Heart left ventricle (tissue), 16 donors: ENCODE data around the gene ERBB4. TPM values are rescaled to one million over a fixed set of nuclear protein-coding genes. Genes with fewer than 3 reads are reported as not detected.

ENCODE experiments used
- ATAC-seq, 4 donors: fragments of 200-7000 bp; cut with Tn5 transposase; one replicate each; pipeline ENCODE4 v1.9.1; 2020 to 2022; ENCODE audit warnings: moderate library complexity in 4 of 4, mild to moderate bottlenecking in 3 of 4, moderate number of reproducible peaks in 1 of 4
- DNase-seq, 5 donors: peaks; one replicate each; pipeline ENCODE4 v3.0.0-alpha.2; 2020
- H3K27ac ChIP-seq, 12 donors: fragments of 200-600 bp; sonication (generic) in 4 of 12; one replicate each; pipeline versions ENCODE4 v1.5.0 to v1.8.0; 2016 to 2022; ENCODE audit warnings: mild to moderate bottlenecking in 2 of 12
- H3K27me3 ChIP-seq, 9 donors: fragments of 200-600 bp; sonication (generic) in 2 of 9; one replicate each; pipeline versions ENCODE4 v1.5.1 to v1.8.0; 2016 to 2022; ENCODE audit warnings: mild to moderate bottlenecking in 3 of 9
- H3K36me3 ChIP-seq, 9 donors: fragments of 200-600 bp; sonication (generic) in 2 of 9; one replicate each; pipeline versions ENCODE4 v1.5.0 to v1.8.0; 2018 to 2022; ENCODE audit warnings: mild to moderate bottlenecking in 2 of 9
- H3K4me1 ChIP-seq, 12 donors: fragments of 200-600 bp; sonication (generic) in 4 of 12; one replicate each; pipeline versions ENCODE4 v1.5.0 to v1.8.0; 2016 to 2022; ENCODE audit warnings: mild to moderate bottlenecking in 3 of 12
- H3K4me3 ChIP-seq, 12 donors: fragments of 200-600 bp; sonication (generic) in 4 of 12; one replicate each; pipeline versions ENCODE4 v1.5.0 to v1.8.0; 2017 to 2022; ENCODE audit warnings: mild to moderate bottlenecking in 9 of 12, moderate library complexity in 4 of 12
- H3K9me3 ChIP-seq, 12 donors: fragments of 200-600 bp; sonication (generic) in 4 of 12; one replicate each; pipeline versions ENCODE4 v1.5.0 to v1.8.0; 2016 to 2022; ENCODE audit warnings: mild to moderate bottlenecking in 1 of 12
- CTCF ChIP-seq, 12 donors: fragments of 200-600 bp; sonication (generic) in 4 of 12; IDR thresholded peaks; one replicate each; pipeline versions ENCODE4 v1.5.0 to v1.8.0; 2018 to 2022; ENCODE audit warnings: antibody characterized with exemption in 12 of 12, mild to moderate bottlenecking in 5 of 12
- POLR2A ChIP-seq, 2 donors: fragments of 450-650 bp; IDR thresholded peaks; one replicate each; pipeline ENCODE4 v1.6.1; 2017; ENCODE audit warnings: antibody characterized with exemption in 2 of 2, mild to moderate bottlenecking in 2 of 2, moderate library complexity in 2 of 2
- WGBS, 4 donors: extraction: QIAGEN DNeasy Blood & Tissue Kit in 2 of 4; methylation state at CpG; one replicate each; pipeline versions ENCODE4 v1.1.5 to v1.1.7; 2013 to 2018; 5-methylcytosine and 5-hydroxymethylcytosine counted together
- intact Hi-C, 10 donors: fragments of 100-400 bp; cut with DNase I; formaldehyde crosslinking; loops; one replicate each; pipeline versions ENCODE4 v1.11.1 to v1.14.2; 2022
- polyA plus RNA-seq, 2 donors: library from polyadenylated mRNA; stranded (reverse); fragments of 200-250 nt; gene quantifications; one replicate each; pipeline ENCODE4 v1.2.3, GENCODE V29; 2013
- total RNA-seq, 9 donors: library from RNA; depleted of rRNA in 2 of 9; stranded (reverse); fragments of >200 nt in 2 of 9; fragmentation: NEBNext Ultra II Directional in 3 of 9; extraction: Animal tissue kit (Norgen Biotek cat#: 25700) in 3 of 9; gene quantifications; one replicate each; pipeline versions ENCODE4 v1.1.0 to v1.2.4, GENCODE V29; 2016 to 2023
- donor health status: ischemic (EF 13 %, LVEDD 7.1; RV severe dilation, severe dysfunction).
- donor health status: healthy with polysubstance abuse.
- donor health status: DM: no; HTN: yes; CAD: no.
- donor health status: DM: no; HTN: no; CAD: no.
- donor health status: ischemic (EF 25% LVEDD 6.9; RV normal size, moderate dysfunction).
- donor health status: ischemic (EF 25% LVEDD 5.7; RV mildly dilated, moderate dysfunction).
- donor health status: healthy.
- donor health status: DM: yes; HTN: yes; CAD: no.
- donor health status: ischemic (EF 35%, LVEDD 5.7; RV mildly dilated, moderate dysfunction).
- donor health status: nonischemic (EF 11% LVEDD 7.7; RV severe dilation, severe dysfunction).
- donor health status: DM: yes; HTN: yes; CAD: no.
- donor health status: PGD.
- donor health status: ischemic (EF 29% LVEDD 5.4; RV normal size, mild dysfunction).
- donor health status: nonischemic (EF 23%, LVEDD 6.1; RV moderate dilation, normal function).

The ERBB4 gene
- total and polyA plus RNA-seq, 11 donors, result 1.3 to 29.5 (median 11.7) TPM

GRCh38 chr2:211802666-211803065 lies 735.9 kb downstream of the ERBB4 start:
- Histone ChIP-seq H3K36me3 (no peaks in the 10 kb centered on the region), H3K4me1 (no peaks in the 10 kb centered on the region), H3K4me3 (no peak overlapping the region), H3K27me3 (no peaks in the 10 kb centered on the region), H3K9me3 (no peaks in the 10 kb centered on the region), H3K27ac (no peak overlapping the region)
- WGBS, 4 donors, result 75 to 84% (median 81%) methylated on average over 4 of the region's 4 CpGs
- intact Hi-C loops, result no loop called here
- no peak for TF ChIP-seq CTCF (IDR thresholded peaks at IDR 0.05)
- no peak for TF ChIP-seq POLR2A (IDR thresholded peaks at IDR 0.05)
- ATAC-seq, result no peak
- DNase-seq, result no peak

GRCh38 chr2:211800001-211800400 lies 738.6 kb downstream of the ERBB4 start:
- no peak for ATAC-seq

GRCh38 chr2:211798868-211799267 lies 739.7 kb downstream of the ERBB4 start:
- TF ChIP-seq CTCF (IDR thresholded peaks at IDR 0.05), result no peak
- no peak for TF ChIP-seq POLR2A (IDR thresholded peaks at IDR 0.05)
- WGBS, 4 donors, result 42 to 89% (median 81%) methylated on average over 1 of the region's 1 CpG
- no peak for DNase-seq
- Histone ChIP-seq H3K9me3 (no peaks in the 10 kb centered on the region), H3K27me3 (no peaks in the 10 kb centered on the region), H3K4me1 (no peaks in the 10 kb centered on the region), H3K4me3 (no peak overlapping the region), H3K36me3 (no peaks in the 10 kb centered on the region), H3K27ac (no peak overlapping the region)
- intact Hi-C loops, result no loop called here
- ATAC-seq, result no peak

More at GRCh38 chr2:211800001-211800400, 738.6 kb downstream of the ERBB4 start:
- Histone ChIP-seq H3K27me3 (no peaks in the 10 kb centered on the region), H3K36me3 (no peaks in the 10 kb centered on the region), H3K9me3 (no peaks in the 10 kb centered on the region), H3K4me3 (no peak overlapping the region), H3K27ac (no peak overlapping the region), H3K4me1 (no peaks in the 10 kb centered on the region)
- WGBS, 4 donors, result 65 to 84% (median 79%) methylated on average over 1 of the region's 1 CpG
- intact Hi-C loops, result no loop called here
- no peak for DNase-seq
- TF ChIP-seq CTCF (IDR thresholded peaks at IDR 0.05), result no peak

- no peak for DNase-seq
- Histone ChIP-seq H3K4me1 (no peaks in the 10 kb centered on the region), H3K27ac (no peak overlapping the region), H3K9me3 (no peaks in the 10 kb centered on the region), H3K36me3 (no peaks in the 10 kb centered on the region), H3K4me3 (no peak overlapping the region), H3K27me3 (no peaks in the 10 kb centered on the region)
- TF ChIP-seq CTCF (IDR thresholded peaks at IDR 0.05) (no peak), POLR2A (IDR thresholded peaks at IDR 0.05) (no peak)
- 61 to 74% (median 63%) methylated on average over 5 of the region's 5 CpGs for WGBS, 4 donors
- ATAC-seq, result no peak
- intact Hi-C loops, result no loop called here
Measured at GRCh38 chr2:211793690-211794089, 744.9 kb downstream of the ERBB4 start.
